HG03520 (cell line): ENCODE data around the gene SLC16A8.
"Not testable (repeated sequence)": the region's sequence is repeated elsewhere in the genome, so short reads cannot be mapped to it uniquely, and the experiment has no call there.

Source experiments
- ATAC-seq: cut with Tn5 transposase; IDR thresholded peaks from one replicate; pipeline ENCODE4 v1.9.1; 2021; ENCODE audit warnings: mild to moderate bottlenecking, moderate library complexity; ENCODE audit not compliant: unreplicated experiment

Gene SLC16A8

DNA sequence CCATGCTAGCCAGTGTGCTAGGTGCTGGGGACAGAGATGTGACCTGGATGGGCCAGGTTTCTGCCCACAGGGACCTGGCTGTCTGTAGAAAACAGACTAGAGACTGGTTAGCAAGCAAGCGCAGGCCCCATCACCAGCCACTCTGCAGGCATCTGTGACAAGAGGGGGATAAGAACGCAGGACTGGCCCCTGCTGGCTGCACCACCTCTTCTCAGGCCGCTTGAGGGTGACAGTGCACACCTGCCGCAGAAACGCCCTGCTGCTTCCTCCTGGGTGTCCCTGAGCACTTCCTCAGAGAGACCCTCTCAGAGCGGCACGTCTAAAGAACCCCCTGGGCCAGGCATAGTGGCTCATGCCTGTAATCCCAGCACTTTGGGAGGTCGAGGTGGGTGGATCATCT, 32.7 kb downstream of the SLC16A8 start:
- ATAC-seq, result no peak

DNA sequence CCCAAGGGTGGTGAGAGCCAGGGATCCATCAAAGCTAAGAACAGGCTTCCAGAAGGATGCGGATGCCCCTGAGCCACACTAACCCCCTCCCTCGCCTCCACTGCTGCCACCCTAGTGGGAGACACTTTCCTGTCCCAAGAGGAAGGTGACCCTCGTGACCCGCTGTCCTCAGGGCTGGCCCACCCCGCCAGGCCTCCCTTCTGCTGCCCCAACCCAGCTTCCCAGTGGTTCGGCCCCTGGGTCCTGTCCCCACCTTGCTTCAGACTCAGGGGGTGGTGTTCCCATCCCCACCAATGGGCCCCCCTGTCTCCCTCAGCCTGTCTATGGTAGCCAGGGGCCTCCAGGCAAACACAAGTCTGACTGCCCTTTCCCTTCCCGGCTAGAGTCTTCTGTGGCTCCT, 33.3 kb downstream of the SLC16A8 start:
- no peak for ATAC-seq

DNA sequence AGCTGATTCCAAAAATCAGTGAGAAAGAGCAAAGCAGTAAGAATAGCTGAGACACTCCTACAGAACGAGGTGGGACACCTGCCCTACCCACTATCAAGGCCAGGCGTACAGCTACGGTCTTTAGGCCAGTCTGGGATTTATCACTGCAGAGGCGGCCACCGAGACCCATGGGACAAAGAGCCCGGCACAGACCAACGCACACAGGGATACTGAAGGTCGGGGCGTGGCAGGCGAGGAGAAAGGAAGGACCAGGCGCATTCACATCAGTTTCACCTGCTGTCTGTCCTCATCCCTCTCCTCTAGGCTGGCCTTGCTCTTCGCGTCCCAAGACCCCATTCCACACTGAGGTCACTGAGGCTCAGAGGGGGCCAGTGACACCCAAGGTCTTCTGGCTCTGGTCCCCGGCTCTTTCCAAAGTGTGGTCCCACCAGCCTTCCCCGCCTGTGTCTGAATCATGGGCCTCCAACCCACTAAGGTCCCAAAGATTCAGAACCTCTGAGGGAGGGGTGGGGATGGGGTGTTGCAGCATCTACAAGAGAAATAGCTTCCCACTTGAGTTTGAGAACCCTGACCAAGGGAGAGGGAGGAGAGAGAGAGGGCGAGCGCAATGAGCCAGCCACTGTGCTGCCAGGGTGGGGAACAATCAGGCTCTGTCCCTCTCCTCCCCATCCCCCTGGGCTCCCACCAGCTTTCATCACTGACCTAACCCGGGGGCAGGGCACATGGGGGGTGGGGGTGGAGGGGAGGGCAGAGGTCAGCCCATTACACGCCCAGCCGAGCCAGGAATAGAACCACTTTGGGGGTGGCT, 34.0 kb downstream of the SLC16A8 start:
- no peak for ATAC-seq

DNA sequence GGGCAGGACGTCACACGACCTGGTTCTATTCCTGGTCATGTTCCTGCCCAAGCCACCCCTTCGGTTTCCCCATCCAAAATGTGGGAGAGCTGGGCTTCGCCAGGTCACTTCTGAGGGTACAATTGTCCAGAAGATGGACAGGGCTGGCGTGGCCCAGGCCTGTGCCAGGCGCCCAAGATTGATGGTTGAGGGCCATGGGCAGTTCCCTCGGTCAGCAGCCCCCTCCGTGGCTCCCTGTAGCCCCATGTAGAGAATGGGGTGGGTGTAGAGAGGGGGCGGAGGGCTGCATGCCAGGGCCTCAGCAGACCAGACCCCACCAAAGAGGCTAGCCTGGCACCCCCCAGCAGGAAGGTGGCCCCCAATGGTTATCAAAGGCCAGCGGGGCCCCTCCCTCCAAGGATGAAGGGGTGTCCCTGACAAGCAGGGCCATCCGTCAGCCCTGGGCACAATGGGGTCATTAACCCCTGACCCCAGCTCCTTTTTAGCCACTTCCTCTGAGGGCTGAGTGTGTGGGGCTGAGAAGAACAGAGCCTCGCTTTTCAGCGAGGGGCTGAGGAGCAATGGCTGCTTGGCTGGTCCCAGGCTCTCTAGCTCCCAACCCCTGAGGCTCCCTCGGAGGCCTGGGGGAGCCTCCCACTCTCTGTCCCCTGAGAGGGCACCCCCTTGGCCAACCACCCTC, 37.8 kb downstream of the SLC16A8 start:
- no peak for ATAC-seq

DNA sequence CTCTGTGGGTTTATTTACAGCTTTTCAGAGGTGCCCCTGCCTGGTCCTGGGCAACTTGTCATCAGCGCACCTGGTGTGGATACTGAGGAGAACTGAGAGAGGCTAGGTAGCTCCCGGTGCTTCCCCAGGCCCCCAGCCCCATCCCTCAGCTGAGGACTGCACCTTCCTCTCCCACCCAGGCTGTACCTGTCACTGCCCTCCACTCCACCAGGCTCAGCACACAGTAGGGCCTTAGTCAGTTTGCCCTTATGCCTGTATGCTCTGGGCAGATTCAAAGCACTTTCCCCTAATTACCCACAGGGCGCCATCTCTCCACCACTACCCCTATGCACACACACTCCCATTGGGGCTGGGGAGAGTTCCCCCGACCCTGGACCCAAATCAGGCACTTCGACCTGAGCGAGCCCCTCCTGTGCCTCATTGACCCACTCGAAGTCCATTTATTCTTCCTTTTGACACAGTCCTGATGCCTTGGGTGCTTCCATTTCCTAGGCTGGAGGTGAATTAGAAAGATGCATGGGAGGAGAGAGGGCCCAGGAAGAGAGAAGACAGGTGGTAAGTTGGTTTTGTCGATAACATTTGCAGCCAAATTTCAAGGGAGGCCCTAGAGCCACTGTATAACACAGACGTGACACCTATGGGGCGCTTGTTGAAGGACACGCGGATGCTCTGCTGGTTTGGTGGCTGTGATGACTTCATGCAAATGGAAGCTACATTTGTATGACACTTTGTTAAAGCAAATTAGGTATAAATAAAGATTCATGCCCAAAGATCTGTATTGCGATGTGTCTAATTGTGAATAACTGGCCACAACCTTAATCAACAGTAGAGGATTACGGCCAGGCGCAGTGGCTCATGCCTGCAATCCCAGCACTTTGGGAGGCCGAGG, 40.6 kb downstream of the SLC16A8 start:
- no peak for ATAC-seq

DNA sequence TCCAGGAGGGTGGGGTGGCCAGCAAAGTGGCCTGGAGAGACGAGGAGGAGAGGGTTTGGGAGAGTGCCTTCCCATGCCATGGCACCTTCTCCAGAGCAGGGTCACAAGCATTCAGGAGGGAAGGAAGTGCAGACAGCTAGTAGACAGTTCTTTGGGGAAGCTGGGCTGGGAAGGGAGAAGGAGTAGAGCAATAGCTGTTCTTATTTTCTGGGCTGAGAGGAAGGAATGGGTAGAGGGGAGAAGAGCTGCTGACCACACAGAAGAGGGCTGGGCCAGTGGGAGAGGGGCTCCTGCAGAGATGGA, 41.5 kb downstream of the SLC16A8 start:
- ATAC-seq, result no peak

DNA sequence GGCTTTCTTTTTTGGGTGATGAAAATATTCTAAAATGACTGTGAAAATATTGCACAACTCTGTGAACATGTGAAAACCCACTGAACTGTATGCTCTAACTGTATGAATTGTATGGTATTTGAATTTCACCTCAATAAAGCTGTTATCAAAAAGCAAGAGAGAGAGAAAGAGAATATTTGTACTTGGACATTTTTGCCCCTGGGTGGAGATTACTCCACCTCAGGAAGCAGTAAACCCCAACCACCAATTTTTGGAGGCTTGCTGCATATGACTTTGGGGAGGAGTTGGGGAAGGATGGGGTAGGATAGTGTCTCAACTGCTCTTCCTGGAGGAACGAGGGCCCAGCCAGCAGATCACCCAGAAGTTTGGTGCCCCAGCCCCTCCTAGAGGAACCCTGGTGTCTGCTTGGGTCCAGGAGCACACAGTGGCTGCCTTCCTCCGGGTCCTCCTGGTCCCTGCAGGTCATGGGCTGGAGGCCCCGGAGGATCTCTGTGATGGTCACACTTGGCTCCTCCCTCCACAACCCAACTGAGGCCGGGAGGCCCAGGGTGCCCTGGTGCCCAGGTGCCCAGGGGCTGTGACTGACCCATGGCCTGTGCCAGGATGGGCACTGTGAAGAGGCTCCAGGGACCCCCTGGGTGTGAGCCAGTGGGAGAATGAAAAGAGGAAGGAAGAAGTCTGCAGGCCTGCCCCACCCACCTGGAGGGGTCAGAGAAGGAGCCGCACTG, 42.1 kb downstream of the SLC16A8 start:
- no peak for ATAC-seq

DNA sequence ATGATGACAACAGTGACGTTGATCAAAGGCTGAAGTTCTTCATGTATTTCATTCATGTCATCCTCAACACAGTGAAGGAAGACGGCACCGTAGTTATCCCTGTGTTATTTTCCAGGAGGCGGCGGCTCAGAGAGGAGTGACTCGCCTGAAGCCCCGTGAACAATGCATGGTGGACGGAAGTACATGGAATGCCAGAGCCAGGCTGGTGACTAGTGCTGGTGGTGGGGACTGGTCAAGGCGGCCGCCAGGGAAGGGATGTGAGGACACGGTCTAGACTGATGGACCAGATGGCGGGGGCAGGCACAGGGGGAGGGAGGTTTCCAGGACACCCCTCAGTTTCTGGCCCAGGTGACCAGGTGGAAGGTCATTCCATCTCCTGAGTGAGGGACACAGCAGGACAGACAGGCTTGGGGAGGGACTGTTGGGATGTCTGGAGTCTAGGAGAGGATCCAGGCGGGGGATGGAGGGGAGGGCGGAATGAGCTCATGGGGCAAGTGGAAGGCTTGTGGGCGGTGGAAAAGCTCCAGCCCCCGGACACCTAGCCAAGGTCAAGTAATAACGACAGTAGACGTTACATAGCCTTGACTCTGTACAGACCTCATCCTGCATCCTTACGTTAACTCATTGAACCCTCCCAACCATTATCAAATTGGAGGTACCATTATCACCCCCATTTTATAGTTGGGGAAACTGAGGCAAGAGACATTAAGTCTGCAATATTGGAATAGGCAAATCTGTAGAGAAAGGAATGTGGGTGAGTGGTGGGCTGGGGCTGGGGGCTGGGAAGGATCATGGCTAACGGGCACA, 42.8 kb downstream of the SLC16A8 start:
- ATAC-seq, result no peak

DNA sequence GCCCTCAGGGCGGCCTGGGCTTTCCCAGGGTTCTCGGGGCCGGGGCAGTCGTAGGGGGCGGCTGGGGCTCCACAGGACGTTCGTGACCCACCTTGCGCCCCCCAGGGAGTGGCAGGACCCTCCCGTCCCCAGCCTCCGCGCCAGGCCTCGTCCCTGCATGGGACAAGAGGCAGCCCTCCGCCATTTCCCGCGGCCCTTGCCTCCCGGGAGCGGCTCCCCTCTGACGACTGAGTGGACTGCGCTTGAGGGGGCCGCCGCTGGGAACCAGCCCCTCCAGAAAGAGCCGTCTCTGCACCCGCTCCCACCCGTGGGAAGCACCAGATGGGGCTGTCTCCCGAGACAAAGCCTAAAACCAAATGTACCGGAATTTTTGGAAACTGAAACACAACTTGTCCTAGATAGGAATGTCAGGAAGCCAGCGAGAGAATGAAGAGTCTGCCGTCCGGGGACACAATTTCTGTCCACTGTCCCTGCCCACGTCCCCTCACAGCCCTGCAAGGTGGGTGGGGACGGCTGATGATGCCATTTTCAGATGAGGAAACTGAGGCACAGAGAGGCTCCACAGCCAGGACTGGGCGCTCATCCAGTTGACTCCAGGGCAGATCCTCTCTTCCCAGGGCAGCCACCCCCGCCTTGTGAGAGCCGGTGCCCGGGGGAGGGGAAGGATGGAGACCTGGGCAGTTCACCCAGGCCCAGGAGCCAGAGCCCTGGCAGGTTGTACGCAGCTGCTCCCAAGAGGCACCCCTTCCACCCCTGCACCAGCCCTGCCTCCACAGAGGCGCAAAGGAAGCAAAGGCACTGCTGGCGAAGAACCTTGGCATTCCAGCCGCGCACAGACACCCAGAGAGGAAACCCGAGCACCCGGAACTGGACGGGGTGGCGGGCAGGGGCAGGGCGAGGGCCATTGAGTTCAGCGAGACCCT, 44.8 kb downstream of the SLC16A8 start:
- no peak for ATAC-seq

DNA sequence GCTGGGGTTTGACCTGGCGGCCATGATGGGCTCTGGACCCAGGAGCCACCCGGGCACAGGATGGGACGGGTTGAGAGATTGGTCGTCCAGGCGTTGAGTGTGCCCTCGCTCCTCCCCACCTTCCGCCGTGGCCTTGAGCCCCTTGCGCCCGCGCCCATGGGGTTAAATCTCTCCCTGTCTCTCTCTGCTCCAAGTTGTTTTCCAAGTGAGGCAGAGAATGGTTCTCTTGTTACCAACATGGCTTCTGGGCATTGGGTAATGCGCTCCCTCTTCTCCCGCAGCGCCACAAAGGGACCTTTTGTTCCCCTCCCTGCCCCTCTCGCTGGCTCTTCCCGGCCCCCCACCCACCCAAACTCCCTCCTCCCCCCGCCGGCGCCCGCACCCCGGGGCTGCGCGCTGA, 45.6 kb downstream of the SLC16A8 start:
- ATAC-seq, result no peak

DNA sequence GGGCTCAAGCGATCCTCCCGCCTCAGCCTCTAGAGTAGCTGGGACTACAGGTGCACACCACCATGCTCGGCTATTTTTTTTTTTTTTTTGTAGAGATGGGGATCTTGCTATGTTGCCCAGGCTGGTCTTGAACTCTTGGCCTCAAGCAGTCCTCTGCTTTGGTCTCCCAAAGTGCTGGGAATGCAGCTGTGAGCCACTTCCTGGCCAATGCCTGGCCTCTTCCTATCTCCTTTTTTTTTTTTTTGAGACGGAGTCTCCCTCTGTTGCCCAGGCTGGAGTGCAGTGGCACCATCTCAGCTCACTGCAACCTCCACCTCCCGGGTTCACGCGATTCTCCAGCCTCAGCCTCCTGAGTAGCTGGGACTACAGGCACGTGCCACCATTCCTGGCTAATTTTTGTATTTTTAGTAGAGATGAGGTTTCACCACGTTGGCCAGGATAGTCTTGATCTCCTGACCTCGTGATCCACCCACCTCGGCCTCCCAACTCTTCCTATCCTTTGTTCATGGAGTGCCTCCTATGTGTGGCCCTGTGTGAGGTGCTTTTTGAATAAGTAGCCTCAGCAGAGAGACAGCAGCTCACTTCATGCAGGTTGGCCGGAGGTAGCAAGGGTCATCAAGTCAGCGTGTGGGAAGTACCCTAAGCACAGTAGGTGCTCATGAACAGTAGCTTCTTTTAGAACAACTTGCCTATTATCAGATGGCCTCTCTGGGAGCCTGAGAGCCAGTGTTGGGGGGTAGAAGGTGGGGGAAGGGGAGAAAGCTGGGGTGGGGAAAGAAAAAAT, 46.4 kb downstream of the SLC16A8 start:
- not testable (repeated sequence) for ATAC-seq

DNA sequence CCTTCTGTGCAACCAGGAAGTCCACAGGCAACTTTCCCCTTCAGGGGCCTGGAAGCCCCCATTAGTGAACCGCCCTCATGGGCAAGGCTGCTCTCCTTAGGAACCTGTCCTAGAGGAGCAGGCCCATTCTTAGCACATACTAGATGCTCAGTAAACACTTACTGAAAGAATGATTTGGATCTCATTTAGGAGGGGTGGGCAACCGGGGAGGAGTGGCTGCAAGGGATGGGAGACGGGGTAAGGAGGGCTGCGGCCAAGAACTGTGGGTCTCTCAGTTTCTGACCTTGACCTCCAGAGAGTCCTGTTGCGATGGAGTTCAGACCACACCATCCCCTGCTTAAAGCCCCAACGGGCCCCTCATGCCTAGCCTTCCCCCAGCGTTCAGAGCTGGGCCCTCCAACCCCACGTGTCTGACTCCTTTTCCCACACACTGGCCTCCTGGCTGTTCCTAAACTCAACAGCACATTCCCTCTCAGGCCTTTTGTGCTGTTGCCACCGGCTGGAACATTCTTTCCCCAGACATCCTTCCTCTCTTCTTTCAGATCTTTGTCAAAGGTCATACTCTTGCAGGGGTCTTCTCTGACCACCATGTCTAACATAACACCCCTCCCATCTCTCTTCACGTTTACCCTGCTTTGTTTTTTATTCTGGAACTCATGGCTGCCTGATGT, 47.5 kb downstream of the SLC16A8 start:
- ATAC-seq, result no peak

DNA sequence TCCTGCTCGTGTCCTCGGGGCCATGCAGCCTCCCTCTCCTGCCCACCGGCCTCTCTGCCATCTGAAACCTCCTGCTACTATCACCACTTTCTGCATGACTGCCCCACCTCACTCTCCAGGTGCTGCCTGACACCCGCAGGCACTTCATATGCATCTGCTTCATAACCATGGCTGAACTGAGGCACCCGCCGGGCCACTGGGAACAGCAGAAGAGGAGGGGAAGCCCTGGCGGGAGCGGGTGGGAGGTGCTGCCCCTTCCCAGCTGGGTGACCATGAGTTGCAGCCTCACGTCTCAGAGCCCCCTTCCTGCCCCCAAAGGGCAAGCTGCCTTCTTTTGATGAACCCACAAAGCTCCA, 48.5 kb downstream of the SLC16A8 start:
- ATAC-seq, result no peak

DNA sequence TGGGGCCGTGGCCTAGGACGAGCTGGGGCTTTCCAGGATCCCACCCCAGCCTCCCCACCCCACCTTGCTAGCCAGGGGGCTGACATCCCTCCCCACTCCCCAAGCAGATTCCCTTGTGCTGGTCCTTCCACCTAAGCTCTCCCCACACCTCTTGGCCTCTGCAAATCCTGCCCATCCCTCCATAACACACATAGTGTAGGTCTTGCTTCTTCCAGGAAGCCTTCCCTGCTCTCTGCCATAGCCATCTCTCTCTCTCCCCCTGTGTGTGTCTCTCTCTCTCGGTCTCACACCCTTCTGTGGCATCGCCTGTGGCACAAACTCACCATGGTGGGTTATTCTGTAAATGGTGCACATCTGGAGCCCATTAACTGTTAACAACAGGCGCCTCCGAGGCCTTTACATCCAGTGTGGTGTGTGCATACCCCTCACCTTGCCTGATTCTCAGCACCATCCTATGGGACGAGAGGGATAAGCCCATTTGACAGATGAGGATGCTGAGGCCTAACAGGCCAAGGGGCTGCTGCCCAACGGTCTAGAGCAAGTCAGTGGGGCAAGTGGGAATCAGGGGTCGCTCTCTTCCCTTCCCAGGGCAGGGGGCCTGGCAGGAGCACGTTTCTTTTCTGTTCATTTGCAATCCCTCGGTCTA, 49.0 kb downstream of the SLC16A8 start:
- no peak for ATAC-seq

DNA sequence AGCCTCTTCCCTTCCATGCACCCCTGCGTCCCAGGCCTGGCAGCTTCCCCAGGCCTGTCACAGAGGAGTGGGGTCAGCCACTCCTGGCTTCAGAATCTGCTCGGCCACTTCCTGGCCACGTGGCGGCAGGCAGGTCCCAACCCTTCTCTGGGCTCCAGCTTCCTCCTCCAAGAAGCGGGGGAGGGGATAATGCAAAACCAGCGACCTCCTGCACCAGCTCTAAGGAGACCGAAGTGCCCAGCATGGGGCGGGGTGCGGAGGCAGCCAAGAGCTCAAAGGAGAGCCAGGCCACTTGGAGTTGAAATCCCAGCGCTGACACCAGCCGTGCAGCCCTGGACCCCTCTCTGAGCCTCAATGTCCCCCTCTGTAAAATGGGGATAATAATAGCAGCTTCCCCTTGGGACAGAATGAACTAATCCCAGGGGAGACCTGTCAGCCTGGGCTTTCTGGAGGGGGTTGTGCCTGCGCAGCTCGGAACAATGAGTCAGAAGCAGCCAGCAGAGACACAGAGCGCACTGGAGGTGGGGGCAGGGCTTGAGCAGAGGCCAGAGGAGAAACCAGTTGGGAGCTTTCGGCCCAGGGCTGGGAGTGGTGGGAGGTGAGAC, 49.6 kb downstream of the SLC16A8 start:
- no peak for ATAC-seq

DNA sequence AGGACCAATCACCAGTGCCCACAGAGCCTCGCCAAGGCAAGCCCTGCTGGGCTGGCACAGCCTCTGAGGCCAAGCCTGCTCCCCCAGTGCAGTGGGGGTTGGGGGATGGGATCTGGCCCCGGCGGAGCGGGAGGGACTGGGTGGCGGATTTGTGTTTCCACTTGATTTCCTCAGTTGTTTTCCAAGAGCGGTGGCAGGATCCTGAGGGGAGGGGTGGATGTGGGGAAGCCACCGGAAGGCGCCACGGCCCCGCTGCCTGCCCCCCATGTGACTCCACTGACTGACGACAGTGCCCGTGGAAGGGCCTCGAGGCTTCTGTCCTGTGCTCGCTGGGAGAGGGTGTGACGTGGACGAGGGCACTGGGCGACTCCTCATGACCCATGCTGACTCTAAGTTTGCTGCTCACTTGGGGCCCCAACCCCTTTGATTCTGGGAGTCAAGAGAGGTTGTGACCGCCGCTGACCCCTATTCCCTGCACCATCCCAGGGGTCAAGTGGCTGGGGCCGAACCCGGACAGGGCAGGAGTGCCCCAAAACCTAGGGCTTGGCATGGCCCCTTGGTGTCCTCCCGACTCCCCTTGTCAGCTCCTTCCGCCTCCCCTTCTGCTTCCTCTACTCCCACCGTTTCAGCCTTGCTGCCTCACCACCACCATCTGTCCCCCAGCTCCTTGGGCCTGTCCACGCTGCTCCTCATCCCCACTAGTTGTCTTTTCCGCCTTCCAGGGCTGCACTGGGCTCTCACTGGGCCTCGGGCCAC, 50.3 kb downstream of the SLC16A8 start:
- no peak for ATAC-seq
